Vagina (tissue), 2 donors: ENCODE data around the gene BNIPL. TPM values are rescaled to one million over a fixed set of nuclear protein-coding genes. Genes with fewer than 3 reads are reported as not detected.

Experiments
- DNase-seq, 2 donors: peaks; one replicate each; pipeline ENCODE4 v3.0.0-alpha.2; 2017; ENCODE audit errors: extremely low spot score in 2 of 2
- H3K27ac ChIP-seq: fragments of 200-600 bp; sonication (generic); one replicate; pipeline ENCODE4 v1.5.1; 2019
- H3K27me3 ChIP-seq: fragments of 200-600 bp; sonication (generic); one replicate; pipeline ENCODE4 v1.5.1; 2019
- H3K36me3 ChIP-seq, 2 donors: fragments of 200-600 bp; sonication (generic); one replicate each; pipeline ENCODE4 v1.5.1; 2017 to 2019
- H3K4me1 ChIP-seq: fragments of 200-600 bp; sonication (generic); one replicate; pipeline ENCODE4 v1.5.1; 2019
- H3K4me3 ChIP-seq, 2 donors: fragments of 200-600 bp; sonication (generic); 1 replicate in 1 of 2; 2 replicates in 1 of 2; pipeline ENCODE4 v1.5.1; 2016 to 2019
- H3K9me3 ChIP-seq: fragments of 200-600 bp; sonication (generic); one replicate; pipeline ENCODE4 v1.5.1; 2019
- CTCF ChIP-seq, 3 experiments: fragments of 450-650 bp in 2 of 3; fragments of 200-600 bp in 1 of 3; sonication (generic) in 1 of 3; IDR thresholded peaks; one replicate each; pipeline ENCODE4 v1.5.1; 2017 to 2019; ENCODE audit warnings: antibody characterized with exemption in 3 of 3, mild to moderate bottlenecking in 2 of 3, moderate library complexity in 2 of 3
- POLR2A ChIP-seq, 2 donors: fragments of 450-650 bp; IDR thresholded peaks; one replicate each; pipeline ENCODE4 v1.6.1; 2017; ENCODE audit warnings: antibody characterized with exemption in 2 of 2, mild to moderate bottlenecking in 2 of 2, moderate library complexity in 2 of 2
- POLR2AphosphoS5 ChIP-seq, 2 donors: sonication (generic); formaldehyde crosslinking; IDR thresholded peaks; one replicate each; pipeline ENCODE4 v1.9.0; 2017; ENCODE audit warnings: antibody characterized with exemption in 2 of 2, mild to moderate bottlenecking in 2 of 2, low read depth in 1 of 2; ENCODE audit not compliant: insufficient read depth in 1 of 2
- intact Hi-C: fragments of 100-400 bp; cut with DNase I; formaldehyde crosslinking; loops from one replicate; pipeline ENCODE4 v1.15.1; 2023
- total RNA-seq: library from RNA; depleted of rRNA; stranded (reverse); fragments of >200 nt; gene quantifications from one replicate; pipeline ENCODE4 v1.2.3, GENCODE V29; 2016

Gene BNIPL
- total RNA-seq, 1 donor from 2014 or later: 105 TPM

DNA sequence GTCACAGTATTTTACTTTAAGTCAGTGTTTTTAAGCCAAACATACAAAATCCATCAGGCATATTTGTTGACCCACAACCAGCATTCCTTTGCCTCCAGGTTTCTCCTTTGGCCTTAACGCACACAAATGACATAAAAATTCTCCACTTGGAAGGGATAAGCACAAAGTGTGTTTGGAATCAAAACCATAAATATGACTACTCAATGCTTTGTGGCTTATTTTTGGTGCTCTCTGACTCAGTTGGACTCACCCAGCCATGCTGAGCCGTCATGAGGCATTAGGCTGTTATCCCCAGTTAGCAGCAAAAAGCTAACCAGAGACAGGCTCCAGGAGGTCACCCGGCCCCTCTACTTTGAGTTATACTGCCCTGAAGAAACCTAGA lies 27.2 kb upstream of the BNIPL start:
- no peak for DNase-seq
- peak overlapping the region; percentile 70 to 85 for H3K4me3 ChIP-seq
- H3K27me3 ChIP-seq: no peaks in the 10 kb centered on the region
- intact Hi-C loops: no loop called here
- H3K27ac ChIP-seq: peak overlapping the region; percentile 93
- peaks cover 63% of the 10 kb centered on the region for H3K4me1 ChIP-seq
- TF ChIP-seq CTCF (IDR thresholded peaks at IDR 0.05): no peak
- no peak for TF ChIP-seq POLR2A (IDR thresholded peaks at IDR 0.05)
- no peak for TF ChIP-seq POLR2AphosphoS5 (IDR thresholded peaks at IDR 0.05; ENCODE audit: insufficient read depth in 1 of 2, low read depth in 1 of 2)
- H3K36me3 ChIP-seq: no peaks in the 10 kb centered on the region
- H3K9me3 ChIP-seq: no peaks in the 10 kb centered on the region

- peak overlapping the region; percentile 70 to 85 for H3K4me3 ChIP-seq
- intact Hi-C loops: no loop called here
These were observed 26.6 kb upstream of the BNIPL start for GRCh38 chr1:151009674-151010345.

DNA sequence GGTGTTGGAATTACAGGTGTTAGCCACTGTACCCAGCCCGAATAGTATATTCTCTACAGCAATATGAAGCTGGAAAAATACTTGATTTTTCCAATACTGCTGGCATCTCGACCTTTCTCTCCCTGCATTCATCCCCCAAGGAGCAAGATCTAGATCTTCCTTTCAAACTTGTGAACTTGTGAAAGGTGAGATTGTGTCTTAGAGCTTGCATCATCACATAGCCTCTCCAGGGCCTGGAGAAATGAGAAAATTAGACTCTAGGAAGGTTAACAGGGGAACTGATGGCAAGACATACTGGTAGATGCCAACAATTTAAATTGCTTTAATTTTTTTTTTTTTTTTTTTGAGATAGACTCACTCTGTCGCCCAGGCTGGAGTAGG lies 26.1 kb upstream of the BNIPL start:
- no peaks in the 10 kb centered on the region for H3K9me3 ChIP-seq
- DNase-seq: no peak
- H3K4me1 ChIP-seq: peaks cover 51% of the 10 kb centered on the region
- TF ChIP-seq POLR2AphosphoS5 (IDR thresholded peaks at IDR 0.05; ENCODE audit: insufficient read depth in 1 of 2, low read depth in 1 of 2): no peak
- no peak for TF ChIP-seq CTCF (IDR thresholded peaks at IDR 0.05)
- TF ChIP-seq POLR2A (IDR thresholded peaks at IDR 0.05): no peak
- H3K36me3 ChIP-seq: no peaks in the 10 kb centered on the region
- no peak overlapping the region for H3K27ac ChIP-seq
- no peaks in the 10 kb centered on the region for H3K27me3 ChIP-seq
- no peak overlapping the region for H3K4me3 ChIP-seq
- intact Hi-C loops: no loop called here

More at GRCh38 chr1:151009674-151010345, 26.6 kb upstream of the BNIPL start:
- H3K36me3 ChIP-seq: no peaks in the 10 kb centered on the region
- no peaks in the 10 kb centered on the region for H3K9me3 ChIP-seq
- no peak for DNase-seq
- H3K27ac ChIP-seq: peak overlapping the region; percentile 93
- peaks cover 57% of the 10 kb centered on the region for H3K4me1 ChIP-seq
- TF ChIP-seq POLR2A (IDR thresholded peaks at IDR 0.05) (no peak), CTCF (IDR thresholded peaks at IDR 0.05) (no peak)
- no peaks in the 10 kb centered on the region for H3K27me3 ChIP-seq

GRCh38 chr1:151011154-151011850 lies 25.1 kb upstream of the BNIPL start:
- Histone ChIP-seq H3K4me3 (no peak overlapping the region), H3K27ac (no peak overlapping the region), H3K4me1 (peaks cover 43% of the 10 kb centered on the region), H3K9me3 (no peaks in the 10 kb centered on the region), H3K36me3 (no peaks in the 10 kb centered on the region), H3K27me3 (no peaks in the 10 kb centered on the region)
- TF ChIP-seq POLR2AphosphoS5 (IDR thresholded peaks at IDR 0.05; ENCODE audit: insufficient read depth in 1 of 2, low read depth in 1 of 2) (no peak), POLR2A (IDR thresholded peaks at IDR 0.05) (no peak), CTCF (IDR thresholded peaks at IDR 0.05) (no peak)
- intact Hi-C loops: no loop called here
- no peak for DNase-seq
